KMS-11 (cell line): ENCODE results near the gene HOXA3.
A peak's percentile ranks its signal among the peaks of the same experiment; 100 is the strongest.

Experiments
- H2AFZ ChIP-seq: fragments of 200-600 bp; sonication (generic); 2 replicates; pipeline ENCODE4 v1.6.1; 2016; ENCODE audit warnings: antibody characterized with exemption, mixed run types, low read depth
- H3K27ac ChIP-seq: fragments of 200-600 bp; sonication (generic); 2 replicates; pipeline ENCODE4 v1.6.1; 2016; ENCODE audit warnings: mild to moderate bottlenecking, mixed run types
- H3K27me3 ChIP-seq: fragments of 200-600 bp; sonication (generic); 2 replicates; pipeline ENCODE4 v1.6.1; 2017; ENCODE audit warnings: mild to moderate bottlenecking, low read depth, mixed run types, moderate library complexity; ENCODE audit not compliant: insufficient read depth
- H3K36me3 ChIP-seq: fragments of 200-600 bp; sonication (generic); 2 replicates; pipeline ENCODE4 v1.6.1; 2017; ENCODE audit warnings: mild to moderate bottlenecking, mixed run types; ENCODE audit not compliant: insufficient read depth
- H3K4me1 ChIP-seq: fragments of 200-600 bp; sonication (generic); 2 replicates; pipeline ENCODE4 v1.6.1; 2016; ENCODE audit warnings: mild to moderate bottlenecking, low read depth, mixed run types; ENCODE audit not compliant: poor library complexity, severe bottlenecking
- H3K4me2 ChIP-seq: fragments of 200-600 bp; sonication (generic); 2 replicates; pipeline ENCODE4 v1.7.0; 2016; ENCODE audit warnings: mild to moderate bottlenecking, mixed run types
- H3K4me3 ChIP-seq: fragments of 200-600 bp; sonication (generic); IDR thresholded peaks from 2 replicates; pipeline ENCODE4 v1.6.1; 2017; ENCODE audit warnings: low read depth, low read length, mixed read lengths; ENCODE audit not compliant: insufficient read depth
- H3K79me2 ChIP-seq: fragments of 200-600 bp; sonication (generic); 2 replicates; pipeline ENCODE4 v1.6.1; 2016; ENCODE audit warnings: low read depth, mixed run types; ENCODE audit not compliant: insufficient read depth
- H3K9ac ChIP-seq: fragments of 200-600 bp; sonication (generic); 2 replicates; pipeline ENCODE4 v1.6.1; 2016; ENCODE audit warnings: mild to moderate bottlenecking, mixed run types
- H4K20me1 ChIP-seq: fragments of 200-600 bp; sonication (generic); 2 replicates; pipeline ENCODE4 v1.6.1; 2016; ENCODE audit warnings: mild to moderate bottlenecking, mixed run types; ENCODE audit not compliant: insufficient read depth
- CTCF ChIP-seq: fragments of 200-600 bp; sonication (generic); conservative IDR thresholded peaks from 2 replicates; pipeline ENCODE4 v1.6.1; 2017; ENCODE audit warnings: low read depth, mild to moderate bottlenecking, antibody characterized with exemption, low read length, moderate library complexity, mixed read lengths

Gene HOXA3

GRCh38 chr7:27130540-27131389 is 21.6 kb downstream of the HOXA3 start, which contains the start of gene HOXA4:
Gene HOXA4 (minus strand): TSS chr7:27130757. CDS start chr7:27130733, 24 bp downstream.
- Histone ChIP-seq H3K79me2 (no peaks in the 10 kb centered on the region; the same call in 1 of the 2 replicates), H3K27me3 (no peaks in the 10 kb centered on the region), H3K4me2 (peak within 1 kb of the TSS; percentile 88)

GRCh38 chr7:27129729-27130539 is 22.4 kb downstream of the HOXA3 start:
- Histone ChIP-seq H3K79me2 (no peaks in the 10 kb centered on the region; the same call in 1 of the 2 replicates), H3K4me2 (peak overlapping the region; percentile 88), H3K27me3 (no peaks in the 10 kb centered on the region), H3K4me1 (peaks cover 37% of the 10 kb centered on the region), H4K20me1 (no peaks in the 10 kb centered on the region), H2AFZ (peak overlapping the region; percentile 79), H3K27ac (peak overlapping the region; percentile 94), H3K36me3 (no peaks in the 10 kb centered on the region), H3K4me3 (no peak overlapping the region), H3K9ac (peak overlapping the region; percentile 94)
- TF ChIP-seq CTCF = peak; percentile 33

More at GRCh38 chr7:27130540-27131389, 21.6 kb downstream of the HOXA3 start, which contains the start of gene HOXA4:
- Histone ChIP-seq H2AFZ (peak within 1 kb of the TSS; percentile 79), H4K20me1 (no peaks in the 10 kb centered on the region), H3K36me3 (no peaks in the 10 kb centered on the region), H3K27ac (peak within 1 kb of the TSS; percentile 94), H3K4me3 (peak within 1 kb of the TSS; percentile 58), H3K9ac (peak within 1 kb of the TSS; percentile 94), H3K4me1 (peaks cover 45% of the 10 kb centered on the region)
- no peak for TF ChIP-seq CTCF

DNA sequence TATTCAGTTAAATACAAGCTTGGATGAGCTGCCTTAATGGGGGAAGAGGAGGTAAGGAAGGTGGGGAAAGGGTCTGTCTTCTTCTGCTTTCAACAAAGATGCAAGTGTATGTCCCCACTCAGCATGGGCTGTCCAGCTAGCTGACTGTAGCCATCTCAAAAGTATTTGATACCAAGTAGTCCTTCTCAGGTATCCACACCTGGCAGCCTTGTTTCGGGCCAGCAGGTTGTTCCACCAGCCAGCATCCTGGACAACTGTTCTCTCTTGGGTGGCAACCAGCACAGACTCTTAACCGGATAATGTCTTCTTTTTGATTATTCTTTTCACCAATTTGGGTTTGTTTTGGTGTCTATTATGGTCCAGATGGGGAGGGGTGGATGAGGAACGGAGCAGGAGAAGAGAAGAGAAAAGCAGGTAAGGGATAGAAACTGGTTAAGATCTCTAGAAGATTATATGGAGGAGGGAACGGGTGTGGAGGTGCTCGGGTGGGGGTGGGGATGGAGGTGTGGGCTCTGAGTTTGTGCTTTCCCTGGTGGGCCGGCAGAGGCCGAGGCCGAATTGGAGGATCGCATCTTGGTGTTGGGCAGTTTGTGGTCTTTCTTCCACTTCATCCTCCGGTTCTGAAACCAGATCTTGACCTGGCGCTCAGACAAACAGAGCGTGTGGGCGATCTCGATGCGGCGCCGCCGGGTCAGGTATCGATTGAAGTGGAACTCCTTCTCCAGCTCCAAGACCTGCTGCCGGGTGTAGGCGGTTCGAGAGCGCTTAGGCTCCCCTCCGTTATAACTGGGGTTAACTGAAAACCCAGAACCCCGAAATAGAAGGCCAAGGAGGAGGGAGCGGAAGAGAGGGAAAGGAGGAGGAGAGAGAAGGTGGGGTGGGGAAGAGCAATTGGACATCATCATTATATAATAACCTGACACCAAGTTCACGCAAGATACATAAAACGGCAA is 23.3 kb downstream of the HOXA3 start:
- Histone ChIP-seq H3K4me1 (peaks cover 28% of the 10 kb centered on the region), H3K4me2 (peak overlapping the region; percentile 88), H4K20me1 (no peaks in the 10 kb centered on the region), H3K9ac (peak overlapping the region; percentile 94; the same call in 1 of the 2 replicates), H2AFZ (peak overlapping the region; percentile 79; the same call in 1 of the 2 replicates), H3K27me3 (no peaks in the 10 kb centered on the region), H3K36me3 (no peaks in the 10 kb centered on the region), H3K27ac (peak overlapping the region; percentile 94; the same call in 1 of the 2 replicates), H3K4me3 (no peak overlapping the region), H3K79me2 (no peaks in the 10 kb centered on the region; the same call in 1 of the 2 replicates)
- no peak for TF ChIP-seq CTCF
